Measurements from ENCODE around the gene PTPRN2.

- no peak for TF ChIP-seq GATA2 (IDR thresholded peaks at IDR 0.05; ENCODE audit: low read depth, low read length)
- no peak for TF ChIP-seq GATA3 (IDR thresholded peaks at IDR 0.05; ENCODE audit: low read depth, low read length)
Measured at GRCh38 chr7:158323741-158324396, 263.8 kb downstream of the PTPRN2 start.

Data from SH-SY5Y (cell line).